ENCODE data around the gene COL27A1.

Gene COL27A1

DNA sequence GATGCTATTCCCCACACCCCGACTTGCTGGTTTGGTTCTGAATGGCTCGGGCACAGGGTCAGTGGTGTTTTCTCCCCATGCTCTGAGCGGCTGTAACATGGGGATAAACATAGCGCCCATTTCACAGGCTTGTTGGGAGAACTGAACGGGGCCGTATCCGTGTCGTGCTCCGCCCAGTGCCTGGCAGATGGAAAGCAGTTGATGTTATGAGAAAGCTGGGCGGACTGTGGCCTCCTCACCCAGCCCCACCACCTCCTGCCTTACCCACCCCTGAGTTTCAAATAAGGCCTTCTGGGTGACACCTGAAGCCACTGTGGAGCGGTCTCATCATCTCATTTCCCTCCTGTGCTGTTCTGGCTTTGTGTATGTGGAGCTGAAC is 188.8 kb downstream of the COL27A1 start:
- no peak for DNase-seq

DNA sequence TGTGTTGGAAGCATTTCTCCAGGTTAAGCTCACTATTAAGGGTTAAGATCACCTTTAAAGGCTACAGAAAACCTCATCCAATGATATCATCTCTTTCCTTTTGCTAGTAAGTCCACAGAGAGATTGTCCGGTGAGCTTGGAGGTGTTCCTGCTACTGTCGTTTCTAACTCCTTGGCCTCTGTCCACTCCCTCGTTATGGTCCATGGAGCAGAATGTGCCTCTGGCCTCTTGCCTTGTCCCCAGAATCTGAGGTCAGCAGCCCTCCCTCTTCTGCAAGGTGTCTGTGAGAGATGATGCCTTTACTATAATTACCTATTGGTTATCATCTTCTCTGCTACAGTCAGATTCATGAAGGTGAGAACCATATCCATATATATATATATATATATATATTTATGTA is 189.4 kb downstream of the COL27A1 start:
- no peak for DNase-seq

DNA sequence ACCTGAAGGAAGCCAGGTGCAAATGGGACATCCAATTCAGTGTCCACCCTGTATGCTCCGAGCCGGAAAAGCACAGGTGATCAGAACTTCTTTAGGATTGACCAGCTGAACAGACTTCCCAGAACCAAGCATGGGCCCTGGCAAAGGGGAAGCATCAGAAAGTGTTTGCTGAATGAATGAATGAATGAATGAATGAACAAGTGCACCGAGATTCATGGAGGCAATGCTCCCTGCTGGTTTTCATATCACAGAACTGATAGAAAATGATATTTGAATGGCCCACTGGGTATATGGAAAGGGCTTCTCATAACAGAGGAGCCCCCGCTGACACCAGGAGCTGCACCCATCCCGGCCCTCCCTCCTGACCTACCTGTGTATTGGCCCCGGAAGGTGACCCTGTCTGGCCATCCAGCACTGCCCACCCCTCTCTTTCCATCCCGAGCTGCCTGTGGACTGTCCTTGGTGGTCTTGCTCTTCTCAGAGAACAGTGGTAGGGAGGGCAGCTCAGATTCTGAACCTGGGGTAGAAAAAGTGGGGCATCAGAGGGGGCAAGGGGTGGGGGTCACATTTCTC is 190.2 kb downstream of the COL27A1 start:
- DNase-seq, result no peak

GRCh38 chr9:114346146-114346545 is 190.8 kb downstream of the COL27A1 start:
- DNase-seq, result no peak

GRCh38 chr9:114347675-114348074 is 192.3 kb downstream of the COL27A1 start:
- no peak for DNase-seq

GRCh38 chr9:114348261-114348905 is 193.0 kb downstream of the COL27A1 start:
- DNase-seq, result no peak

- peak; percentile 99 for DNase-seq
These were observed 193.7 kb downstream of the COL27A1 start for GRCh38 chr9:114348906-114349482.

DNA sequence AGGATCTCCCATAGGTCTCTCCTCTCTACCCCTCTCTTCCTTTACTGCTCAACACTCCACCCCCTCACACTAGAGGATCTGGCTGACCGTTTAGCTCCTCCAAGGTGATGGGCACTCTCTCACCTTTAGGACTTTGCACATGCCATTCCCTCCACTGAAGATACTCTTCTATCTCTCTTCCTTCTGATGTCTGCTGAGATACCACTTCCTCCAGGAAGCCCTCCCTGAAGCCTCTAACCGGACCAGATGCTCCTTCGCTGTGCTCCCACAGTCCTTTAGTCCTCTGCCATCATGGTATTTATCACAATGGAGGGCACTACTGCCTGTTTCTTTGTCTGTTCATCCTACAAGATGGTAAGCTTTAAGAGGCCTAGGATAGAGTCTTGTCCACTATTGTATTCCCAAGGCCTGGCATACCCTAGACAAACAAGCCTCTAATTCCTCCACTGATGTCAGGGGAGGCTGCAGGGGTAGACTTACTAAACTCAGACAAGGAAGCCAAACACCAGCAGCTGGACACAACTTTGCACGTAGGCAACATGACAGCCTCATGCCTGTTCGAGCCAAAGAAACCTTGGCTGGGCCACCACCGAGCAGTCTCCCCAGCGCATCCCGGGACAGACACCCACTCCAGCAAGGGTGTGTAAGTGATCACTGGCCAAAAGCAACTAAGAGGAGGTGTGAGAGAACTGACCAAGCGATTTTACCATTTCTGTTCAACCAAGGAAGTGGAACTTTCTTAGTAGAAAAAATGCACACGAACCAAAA is 194.6 kb downstream of the COL27A1 start:
- DNase-seq, result no peak

DNA sequence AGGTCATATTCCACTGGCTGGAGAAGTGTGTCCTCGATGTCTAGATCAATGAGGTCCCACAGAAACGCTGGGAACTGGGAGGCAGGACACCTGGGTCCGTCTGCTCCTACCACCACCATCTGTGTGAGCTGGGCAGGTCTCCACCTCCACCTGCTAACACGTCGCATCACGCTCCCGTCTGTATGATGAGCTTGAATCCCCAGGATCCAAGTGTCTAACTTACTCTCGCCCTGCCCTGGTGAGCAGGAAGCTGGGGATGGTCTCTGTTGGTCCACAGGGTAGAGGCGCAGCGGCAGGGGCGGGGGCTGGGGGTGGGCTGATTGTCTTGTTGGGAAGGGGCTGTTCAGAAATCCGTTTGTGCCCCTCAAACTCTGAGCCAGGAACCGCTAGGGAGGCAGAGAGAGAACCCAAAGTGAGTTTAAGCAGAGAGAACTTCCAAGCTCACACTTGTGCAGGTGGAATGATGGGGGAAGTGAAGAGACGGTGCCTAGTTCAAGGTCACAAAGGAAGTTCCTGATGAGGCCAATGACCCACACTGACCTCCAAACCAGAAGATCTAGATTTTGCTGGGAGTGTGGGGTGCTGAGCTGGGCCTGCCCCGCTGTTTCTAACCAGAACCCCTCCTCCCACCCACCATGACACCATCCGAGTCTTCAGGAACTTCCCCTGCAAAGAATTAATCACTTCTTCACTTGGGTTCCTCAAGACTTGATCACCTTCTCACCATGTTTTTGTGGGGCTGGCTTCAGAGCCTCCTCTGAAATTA is 195.5 kb downstream of the COL27A1 start:
- no peak for DNase-seq

GRCh38 chr9:114351932-114352331 is 196.6 kb downstream of the COL27A1 start:
- no peak for DNase-seq

DNA sequence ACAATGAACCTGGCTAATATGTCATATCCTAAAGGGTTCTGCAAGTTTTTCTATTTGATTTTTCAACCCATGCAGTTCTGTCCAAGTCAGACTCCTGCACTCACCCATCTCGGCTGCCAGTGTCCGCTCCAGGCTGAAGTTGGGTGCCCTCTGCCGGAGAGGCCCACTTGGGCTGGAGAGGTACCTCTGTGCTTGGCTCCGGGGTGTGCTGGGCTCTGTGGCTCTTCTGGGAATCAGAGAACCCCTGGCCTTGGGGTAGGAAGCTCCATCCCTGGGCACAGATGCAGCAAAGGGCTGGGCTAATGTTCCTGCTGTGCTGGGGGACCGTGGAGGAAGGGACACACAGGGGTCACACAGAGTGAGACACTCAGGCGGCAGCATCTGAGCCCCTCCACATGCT is 200.5 kb downstream of the COL27A1 start:
- no peak for DNase-seq

GRCh38 chr9:114356792-114357191 is 201.5 kb downstream of the COL27A1 start:
- DNase-seq, result no peak

DNA sequence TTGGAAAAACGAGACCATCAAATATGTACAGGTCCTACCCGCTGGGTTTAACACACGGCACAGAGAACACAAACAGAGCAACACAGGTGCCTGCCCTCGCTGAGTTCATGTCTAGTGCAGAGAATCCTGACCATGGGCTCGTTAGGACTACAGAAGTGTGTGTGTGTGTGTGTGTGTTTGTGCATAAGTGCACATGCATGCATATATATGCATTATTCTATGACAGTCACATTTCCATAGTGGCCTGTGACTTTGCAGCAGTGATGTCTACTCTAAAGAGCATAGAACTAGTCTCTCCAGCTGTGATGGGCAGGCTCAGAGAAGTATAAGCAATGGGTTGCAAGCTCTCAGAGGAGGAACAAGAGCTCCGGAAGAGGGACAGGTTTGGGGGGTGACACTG is 202.0 kb downstream of the COL27A1 start:
- DNase-seq, result no peak

DNA sequence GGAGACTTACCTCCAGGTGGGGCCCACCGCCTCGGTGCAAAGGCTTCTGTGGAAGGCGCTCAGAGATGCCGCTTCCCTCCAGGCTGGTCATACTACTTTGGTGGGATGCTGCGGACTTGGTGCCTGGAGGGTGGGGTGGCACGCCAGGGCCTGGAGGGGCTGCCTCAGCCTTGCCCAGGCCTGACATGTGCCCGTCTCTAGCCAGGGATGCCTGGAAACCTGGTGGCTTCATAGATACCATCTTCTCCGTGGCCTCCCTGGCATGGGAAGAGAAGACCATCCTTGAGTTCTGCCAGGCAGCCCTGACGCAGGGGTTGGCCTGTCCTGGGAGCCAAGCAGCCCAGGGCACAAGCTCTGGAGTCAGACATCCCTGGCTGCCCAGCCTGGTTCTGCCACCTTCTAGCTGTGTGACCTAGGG is 202.6 kb downstream of the COL27A1 start:
- DNase-seq, result no peak

DNA sequence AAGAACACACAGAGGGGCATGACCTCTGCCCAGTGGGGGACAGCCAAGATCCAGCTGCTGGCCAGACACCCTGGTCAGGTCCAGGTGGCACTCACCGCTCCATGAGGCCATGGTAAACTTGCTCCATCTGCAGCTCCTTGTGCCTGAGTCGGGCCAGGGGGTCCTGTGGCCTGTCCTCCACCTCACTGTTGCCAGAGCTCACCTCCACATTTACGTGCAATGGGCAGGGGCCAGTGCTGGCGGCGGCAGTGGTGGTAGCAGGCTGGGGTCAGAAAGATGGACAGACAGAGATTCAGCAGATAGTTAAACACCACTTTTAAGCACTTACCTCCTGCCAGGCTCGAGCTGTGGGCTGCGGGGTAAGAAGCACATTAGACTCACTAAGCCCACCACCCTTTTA is 204.5 kb downstream of the COL27A1 start:
- no peak for DNase-seq

- no peak for DNase-seq
These were observed 206.2 kb downstream of the COL27A1 start for GRCh38 chr9:114361542-114361941.

Measured in fibroblast of skin of back (primary cell).